DND-41 (cell line): ENCODE data around the gene RNF212.

Source experiments
- ATAC-seq: fragments of 200-7000 bp; cut with Tn5 transposase; 3 replicates; pipeline ENCODE4 v1.9.1; 2021; ENCODE audit warnings: low read depth; ENCODE audit not compliant: insufficient read depth
- DNase-seq: peaks from one replicate; pipeline ENCODE4 v3.0.0-alpha.2; 2020
- H2AFZ ChIP-seq: 2 replicates; pipeline ENCODE4 v1.6.0; 2012; ENCODE audit warnings: low read depth, low read length
- H3K27ac ChIP-seq: 2 replicates; pipeline ENCODE4 v1.5.1; 2012; ENCODE audit warnings: low read length, inconsistent platforms
- H3K27me3 ChIP-seq: fragments of 200-600 bp; sonication (generic); 2 replicates; pipeline ENCODE4 v1.6.0; 2012; ENCODE audit warnings: low read length, mild to moderate bottlenecking, inconsistent platforms; ENCODE audit not compliant: insufficient read depth, poor library complexity
- H3K36me3 ChIP-seq: 2 replicates; pipeline ENCODE4 v1.5.1; 2012; ENCODE audit warnings: low read length, inconsistent platforms; ENCODE audit not compliant: insufficient read depth
- H3K4me1 ChIP-seq: 2 replicates; pipeline ENCODE4 v1.5.1; 2012; ENCODE audit warnings: mild to moderate bottlenecking, low read length; ENCODE audit not compliant: insufficient read depth
- H3K4me2 ChIP-seq: 2 replicates; pipeline ENCODE4 v1.6.0; 2012; ENCODE audit warnings: mild to moderate bottlenecking, moderate library complexity, low read length, inconsistent platforms; ENCODE audit not compliant: insufficient read depth
- H3K4me3 ChIP-seq, 2 experiments: fragments of 200-600 bp in 1 of 2; shearing (Covaris generic) in 1 of 2; 2 replicates each; pipeline ENCODE4 v1.5.1; 2012 to 2016; ENCODE audit warnings: inconsistent platforms in 2 of 2, low read length in 2 of 2, mild to moderate bottlenecking in 2 of 2, low read depth in 1 of 2, moderate library complexity in 1 of 2
- H3K79me2 ChIP-seq: 2 replicates; pipeline ENCODE4 v1.6.0; 2012; ENCODE audit warnings: low read length, inconsistent platforms; ENCODE audit not compliant: insufficient read depth
- H3K9ac ChIP-seq: 2 replicates; pipeline ENCODE4 v1.6.0; 2012; ENCODE audit warnings: low read depth, mild to moderate bottlenecking, inconsistent platforms, low read length, moderate library complexity
- H3K9me3 ChIP-seq: 2 replicates; pipeline ENCODE4 v1.5.1; 2012; ENCODE audit warnings: low read length, moderate library complexity, mild to moderate bottlenecking, inconsistent platforms; ENCODE audit not compliant: insufficient read depth, severe bottlenecking
- H4K20me1 ChIP-seq: 2 replicates; pipeline ENCODE4 v1.6.0; 2012; ENCODE audit warnings: low read length; ENCODE audit not compliant: insufficient read depth
- CTCF ChIP-seq: IDR thresholded peaks from 2 replicates; pipeline ENCODE4 v1.5.1; 2012; ENCODE audit warnings: borderline replicate concordance, low read length, moderate library complexity, mild to moderate bottlenecking; ENCODE audit not compliant: poor library complexity, severe bottlenecking; ENCODE audit errors: extremely low read depth
- EZH2 ChIP-seq: IDR thresholded peaks from 3 replicates; pipeline ENCODE4 v1.6.1; 2012; ENCODE audit warnings: borderline replicate concordance, low read depth, mild to moderate bottlenecking, moderate library complexity, low read length, inconsistent platforms; ENCODE audit not compliant: severe bottlenecking

Gene RNF212

GRCh38 chr4:1153567-1154090, 40.3 kb upstream of the RNF212 start:
- Histone ChIP-seq H3K4me2 (no peak overlapping the region), H4K20me1 (no peaks in the 10 kb centered on the region)
- no peak for TF ChIP-seq CTCF
- no peak for TF ChIP-seq EZH2

GRCh38 chr4:1152290-1152689, 38.9 kb upstream of the RNF212 start:
- H2AFZ ChIP-seq = no peak overlapping the region
- H3K36me3 ChIP-seq = no peaks in the 10 kb centered on the region
- H4K20me1 ChIP-seq = no peaks in the 10 kb centered on the region
- H3K4me2 ChIP-seq = no peak overlapping the region
- H3K79me2 ChIP-seq = no peaks in the 10 kb centered on the region
- no peak for TF ChIP-seq EZH2
- no peak for TF ChIP-seq CTCF
- H3K9me3 ChIP-seq = peaks cover 13% of the 10 kb centered on the region
- ATAC-seq = no peak
- H3K9ac ChIP-seq = no peak overlapping the region
- H3K4me3 ChIP-seq = no peak overlapping the region
- DNase-seq = no peak
- no peak overlapping the region for H3K27ac ChIP-seq
- no peaks in the 10 kb centered on the region for H3K4me1 ChIP-seq
- no peaks in the 10 kb centered on the region for H3K27me3 ChIP-seq

More at GRCh38 chr4:1153567-1154090, 40.3 kb upstream of the RNF212 start:
- no peaks in the 10 kb centered on the region for H3K79me2 ChIP-seq
- no peak overlapping the region for H3K4me3 ChIP-seq
- H3K9ac ChIP-seq = no peak overlapping the region
- H3K27me3 ChIP-seq = no peaks in the 10 kb centered on the region
- ATAC-seq (no peak), DNase-seq (no peak)
- no peak overlapping the region for H2AFZ ChIP-seq
- H3K4me1 ChIP-seq = no peaks in the 10 kb centered on the region
- H3K9me3 ChIP-seq = peaks cover 24% of the 10 kb centered on the region
- no peaks in the 10 kb centered on the region for H3K36me3 ChIP-seq
- H3K27ac ChIP-seq = no peak overlapping the region

- Histone ChIP-seq H3K4me3 (no peak overlapping the region), H3K4me1 (no peaks in the 10 kb centered on the region), H3K79me2 (no peaks in the 10 kb centered on the region), H3K27me3 (no peaks in the 10 kb centered on the region), H4K20me1 (no peaks in the 10 kb centered on the region), H3K27ac (no peak overlapping the region), H3K9ac (no peak overlapping the region), H3K36me3 (no peaks in the 10 kb centered on the region), H3K9me3 (peaks cover 13% of the 10 kb centered on the region), H3K4me2 (no peak overlapping the region), H2AFZ (no peak overlapping the region)
- ATAC-seq (no peak), DNase-seq (no peak)
- no peak for TF ChIP-seq CTCF
- TF ChIP-seq EZH2 = no peak
Observed at GRCh38 chr4:1151541-1151940, 38.2 kb upstream of the RNF212 start.

GRCh38 chr4:1150875-1151274, 37.5 kb upstream of the RNF212 start:
- ATAC-seq = no peak
- DNase-seq = no peak
- Histone ChIP-seq H3K27ac (no peak overlapping the region), H3K9ac (no peak overlapping the region), H4K20me1 (no peaks in the 10 kb centered on the region), H3K4me2 (no peak overlapping the region), H3K9me3 (peaks cover 13% of the 10 kb centered on the region), H3K36me3 (no peaks in the 10 kb centered on the region), H3K79me2 (no peaks in the 10 kb centered on the region), H3K4me1 (no peaks in the 10 kb centered on the region), H3K4me3 (no peak overlapping the region), H3K27me3 (no peaks in the 10 kb centered on the region), H2AFZ (no peak overlapping the region)
- TF ChIP-seq CTCF (no peak), EZH2 (no peak)
